HCT116 (cell line): ENCODE results near the gene KCNK1. TPM values are rescaled to one million over a fixed set of nuclear protein-coding genes. Genes with fewer than 3 reads are reported as not detected.

Experiments used
- ATAC-seq: fragments of 200-7000 bp; cut with Tn5 transposase; 2 replicates; pipeline ENCODE4 v1.9.1; 2020; ENCODE audit warnings: mild to moderate bottlenecking, moderate library complexity
- BruUV-seq: library from RNA; stranded (reverse); fragments of 400-500 nt; replicated peaks from 2 replicates; lab custom pipeline; 2021; lab: Mats Ljungman, UMichigan
- CTCF ChIA-PET: fragments of 300-600 bp; sonication (Branson Sonifier 250); formaldehyde crosslinking; loops from one replicate; lab custom pipeline; 2021; ENCODE audit warnings: antibody characterized with exemption; lab: Charles Lee
- POLR2A ChIA-PET: fragments of 300-600, 350-600 bp; sonication (Branson Sonifier 250); formaldehyde crosslinking; loops from one replicate; lab custom pipeline; 2021; ENCODE audit warnings: antibody characterized with exemption; lab: Charles Lee
- RAD21 ChIA-PET, 2 experiments: fragments of 300-600 bp; sonication (Branson Sonifier 250); formaldehyde crosslinking; loops; one replicate each; lab custom pipeline; 2023; ENCODE audit warnings: low total read pairs in 2 of 2; ENCODE audit not compliant: uncharacterized antibody in 2 of 2, unreplicated experiment in 2 of 2, low non-redundant PET in 1 of 2; lab: Charles Lee
- DNase-seq: peaks from one replicate; pipeline ENCODE4 v3.0.0-alpha.2; 2010; ENCODE audit warnings: low read depth, low spot score
- H2AFZ ChIP-seq: fragments of 200-600 bp; shearing (Covaris generic), sonication (generic); 2 replicates; pipeline ENCODE4 v1.6.1; 2017; ENCODE audit warnings: low read depth, mixed run types, mixed read lengths, antibody characterized with exemption, low read length; ENCODE audit not compliant: poor library complexity, severe bottlenecking
- H3K27ac ChIP-seq: 2 replicates; pipeline ENCODE4 v1.5.1; 2012; ENCODE audit warnings: low read depth, low read length
- H3K27me3 ChIP-seq: fragments of 200-600 bp; sonication (generic); 2 replicates; pipeline ENCODE4 v1.6.1; 2016; ENCODE audit warnings: mixed run types, low read length, mixed read lengths; ENCODE audit not compliant: insufficient read depth
- H3K36me3 ChIP-seq, 2 experiments: fragments of 200-500 bp in 1 of 2; fragments of 200-600 bp in 1 of 2; sonication (Bioruptor generic) in 1 of 2; sonication (generic) in 1 of 2; 2 replicates each; pipeline versions ENCODE4 v1.5.1 to v1.6.1; 2014 to 2016; ENCODE audit warnings: low read length in 2 of 2, inconsistent platforms in 1 of 2, mixed read lengths in 1 of 2, mixed run types in 1 of 2; ENCODE audit not compliant: insufficient read depth in 2 of 2, control insufficient read depth in 1 of 2
- H3K4me1 ChIP-seq, 2 experiments: fragments of 200-600 bp in 1 of 2; sonication (generic) in 1 of 2; 2 replicates each; pipeline versions ENCODE4 v1.5.1 to v1.6.1; 2012 to 2017; ENCODE audit warnings: low read length in 2 of 2, inconsistent platforms in 1 of 2, mild to moderate bottlenecking in 1 of 2, mixed read lengths in 1 of 2, mixed run types in 1 of 2, moderate library complexity in 1 of 2; ENCODE audit not compliant: insufficient read depth in 2 of 2, control insufficient read depth in 1 of 2
- H3K4me2 ChIP-seq: fragments of 200-600 bp; sonication (generic); 2 replicates; pipeline ENCODE4 v1.6.1; 2017; ENCODE audit warnings: mixed run types, low read length, mixed read lengths
- H3K4me3 ChIP-seq, 2 experiments: fragments of 200-600 bp in 1 of 2; sonication (generic) in 1 of 2; replicated peaks in 1 of 2; 2 replicates each; pipeline ENCODE4 v1.5.1; 2011 to 2016; ENCODE audit warnings: low read length in 2 of 2, control low read depth in 1 of 2, low read depth in 1 of 2, mild to moderate bottlenecking in 1 of 2, mixed read lengths in 1 of 2, mixed run types in 1 of 2
- H3K79me2 ChIP-seq: fragments of 200-600 bp; sonication (generic); 2 replicates; pipeline ENCODE4 v1.6.1; 2017; ENCODE audit warnings: mild to moderate bottlenecking, mixed run types, low read length, moderate library complexity, mixed read lengths; ENCODE audit not compliant: insufficient read depth
- H3K9ac ChIP-seq: fragments of 200-600 bp; sonication (generic); 2 replicates; pipeline ENCODE4 v1.6.1; 2016; ENCODE audit warnings: low read length, mixed read lengths
- H3K9me2 ChIP-seq: fragments of 200-600 bp; sonication (generic), shearing (Covaris generic); 2 replicates; pipeline ENCODE4 v1.6.1; 2017; ENCODE audit warnings: mixed run types, mild to moderate bottlenecking, moderate library complexity; ENCODE audit not compliant: insufficient read depth
- H3K9me3 ChIP-seq, 2 experiments: fragments of 200-500 bp in 1 of 2; fragments of 200-600 bp in 1 of 2; sonication (Bioruptor generic) in 1 of 2; sonication (generic) in 1 of 2; 2 replicates each; pipeline ENCODE4 v1.6.1; 2014 to 2017; ENCODE audit warnings: low read length in 2 of 2, mixed read lengths in 2 of 2, inconsistent platforms in 1 of 2, low read depth in 1 of 2, mild to moderate bottlenecking in 1 of 2, mixed run types in 1 of 2, moderate library complexity in 1 of 2; ENCODE audit not compliant: control insufficient read depth in 1 of 2, insufficient read depth in 1 of 2
- H4K20me1 ChIP-seq: fragments of 200-600 bp; sonication (generic), shearing (Covaris generic); 2 replicates; pipeline ENCODE4 v1.6.1; 2017; ENCODE audit warnings: mixed run types, mild to moderate bottlenecking, moderate library complexity; ENCODE audit not compliant: insufficient read depth
- ATF3 ChIP-seq: IDR thresholded peaks from 2 replicates; pipeline ENCODE4 v1.6.1; 2012
- CBX3 ChIP-seq: IDR thresholded peaks from 2 replicates; pipeline ENCODE4 v1.6.1; 2012; ENCODE audit warnings: low read depth
- CTCF ChIP-seq, 3 experiments: fragments of 200-600 bp in 1 of 3; sonication (generic) in 1 of 3; IDR thresholded peaks in 2 of 3; conservative IDR thresholded peaks in 1 of 3; 2 replicates each; pipeline ENCODE4 v1.5.1; 2012 to 2017; ENCODE audit warnings: low read depth in 2 of 3, low read length in 2 of 3, antibody characterized with exemption in 1 of 3, borderline replicate concordance in 1 of 3, control low read depth in 1 of 3, mild to moderate bottlenecking in 1 of 3, mixed read lengths in 1 of 3, mixed run types in 1 of 3, moderate library complexity in 1 of 3; ENCODE audit not compliant: insufficient read depth in 1 of 3
- ELF1 ChIP-seq: IDR thresholded peaks from 2 replicates; pipeline ENCODE4 v1.6.1; 2012; ENCODE audit warnings: low read depth, borderline replicate concordance
- EZH2 ChIP-seq: fragments of 200-600 bp; sonication (generic); IDR thresholded peaks from 2 replicates; pipeline ENCODE4 v1.6.1; 2017; ENCODE audit warnings: antibody characterized with exemption, mixed run types
- EZH2phosphoT487 ChIP-seq: fragments of 200-600 bp; IDR thresholded peaks from 2 replicates; pipeline ENCODE4 v1.6.1; 2018; ENCODE audit warnings: antibody characterized with exemption, borderline replicate concordance
- FOSL1 ChIP-seq: IDR thresholded peaks from 2 replicates; pipeline ENCODE4 v1.6.1; 2012; ENCODE audit warnings: low read depth
- JUND ChIP-seq: IDR thresholded peaks from 2 replicates; pipeline ENCODE4 v1.6.1; 2012
- MAX ChIP-seq: IDR thresholded peaks from 2 replicates; pipeline ENCODE4 v1.6.1; 2012
- POLR2A ChIP-seq: IDR thresholded peaks from 2 replicates; pipeline ENCODE4 v1.7.0; 2011; ENCODE audit warnings: borderline replicate concordance; ENCODE audit not compliant: insufficient read depth, insufficient read length; ENCODE audit errors: extremely low read depth
- POLR2AphosphoS5 ChIP-seq: IDR thresholded peaks from 2 replicates; pipeline ENCODE4 v1.6.1; 2011; ENCODE audit warnings: mild to moderate bottlenecking, low read depth, low read length, moderate library complexity
- RAD21 ChIP-seq: IDR thresholded peaks from 2 replicates; pipeline ENCODE4 v1.6.1; 2012; ENCODE audit warnings: low read depth, mild to moderate bottlenecking
- REST ChIP-seq: IDR thresholded peaks from 2 replicates; pipeline ENCODE4 v1.6.1; 2012; ENCODE audit warnings: low read depth
- SIN3A ChIP-seq: IDR thresholded peaks from 2 replicates; pipeline ENCODE4 v1.6.1; 2012; ENCODE audit warnings: low read depth
- SP1 ChIP-seq: IDR thresholded peaks from 2 replicates; pipeline ENCODE4 v1.6.1; 2012; ENCODE audit warnings: low read depth
- SRF ChIP-seq: IDR thresholded peaks from 2 replicates; pipeline ENCODE4 v1.6.1; 2012; ENCODE audit warnings: low read depth
- YY1 ChIP-seq: IDR thresholded peaks from 2 replicates; pipeline ENCODE4 v1.6.1; 2011; ENCODE audit warnings: low read length, low read depth, moderate library complexity, mild to moderate bottlenecking; ENCODE audit not compliant: insufficient replicate concordance; ENCODE audit errors: extremely low read depth
- ZBTB33 ChIP-seq: IDR thresholded peaks from 2 replicates; pipeline ENCODE4 v1.6.1; 2011; ENCODE audit warnings: mild to moderate bottlenecking, low read length, moderate library complexity; ENCODE audit not compliant: insufficient replicate concordance; ENCODE audit errors: extremely low read depth
- ZNF274 ChIP-seq: fragments of 200-500 bp; sonication (Bioruptor generic); IDR thresholded peaks from 2 replicates; pipeline ENCODE4 v1.6.1; 2014; ENCODE audit warnings: mild to moderate bottlenecking, low read depth, low read length, inconsistent platforms
- intact Hi-C: fragments of 100-400 bp; cut with micrococcal nuclease; formaldehyde crosslinking; loops from 2 replicates; pipeline ENCODE4 v1.10.0; 2022
- total RNA-seq: library from RNA; stranded (reverse); gene quantifications from one replicate; pipeline ENCODE4 v1.2.1, GENCODE V29; 2021; ENCODE audit not compliant: unreplicated experiment

The KCNK1 gene
- total RNA-seq, 1 experiment from 2014 or later = 28.4 TPM

- no TSS peak for BruUV-seq
- Histone ChIP-seq H3K27me3 (no peaks in the 10 kb centered on the region), H3K79me2 (no peaks in the 10 kb centered on the region), H3K27ac (no peak overlapping the region), H3K9ac (no peak overlapping the region), H2AFZ (no peak overlapping the region), H3K4me1 (0 out of 4 replicates have a peak, but pooled peaks cover 0 to 6% of the 10 kb centered on the region in 2 experiments), H3K36me3 (no peaks in the 10 kb centered on the region), H3K4me2 (no peak overlapping the region), H3K9me2 (no peaks in the 10 kb centered on the region), H3K9me3 (no peaks in the 10 kb centered on the region), H3K4me3 (no peak overlapping the region), H4K20me1 (no peaks in the 10 kb centered on the region)
- DNase-seq (no peak), ATAC-seq (no peak)
- TF ChIP-seq SRF (no peak), MAX (no peak), EZH2 (no peak), POLR2AphosphoS5 (no peak), YY1 (no peak), ZBTB33 (no peak), ELF1 (no peak), SIN3A (no peak), ATF3 (no peak), SP1 (no peak), CBX3 (no peak), EZH2phosphoT487 (no peak), REST (no peak), ZNF274 (no peak), CTCF (IDR thresholded peaks at IDR 0.05 in 2 of 3, conservative IDR thresholded peaks at IDR 0.05 in 1 of 3; ENCODE audit: borderline replicate concordance in 1 of 3, insufficient read depth in 1 of 3, low read depth in 2 of 3, low read length in 2 of 3) (no peak), JUND (no peak), POLR2A (no peak), RAD21 (no peak), FOSL1 (no peak)
- intact Hi-C loops = no loop called here
- CTCF ChIA-PET = no interaction called here
- RAD21 ChIA-PET = no interaction called here
- POLR2A ChIA-PET = no interaction called here
These were observed 8.7 kb upstream of the KCNK1 start for GRCh38 chr1:233605205-233605604.
